SK-N-SH treated with all-trans-retinoic acid at 6 μM for 48 hours (cell line): Measurements from ENCODE around the gene CDK4.
A peak's percentile ranks its signal among the peaks of the same experiment; 100 is the strongest.

Source experiments
- ATAC-seq: fragments of 200-7000 bp; cut with Tn5 transposase; 3 replicates; pipeline ENCODE4 v1.9.1; 2020; ENCODE audit warnings: mild to moderate bottlenecking, moderate library complexity
- ARNTL ChIP-seq: fragments of 450-650 bp; formaldehyde crosslinking; IDR thresholded peaks from 2 replicates; pipeline ENCODE4 v1.5.0; 2020; ENCODE audit warnings: low read depth, mild to moderate bottlenecking, moderate library complexity, borderline replicate concordance
- BACH2 ChIP-seq: fragments of 250-450 bp; sonication (Bioruptor Pico); IDR thresholded peaks from 2 replicates; pipeline ENCODE4 v1.9.0; 2021; ENCODE audit warnings: mild to moderate bottlenecking, borderline replicate concordance
- CSDC2 ChIP-seq: fragments of 250-450 bp; sonication (Bioruptor Pico); IDR thresholded peaks from 2 replicates; pipeline ENCODE4 v1.5.0; 2020; ENCODE audit warnings: mild to moderate bottlenecking, moderate library complexity
- ESRRG ChIP-seq: fragments of 250-450 bp; sonication (Bioruptor Pico); IDR thresholded peaks from 2 replicates; pipeline ENCODE4 v1.6.1; 2021; ENCODE audit warnings: mild to moderate bottlenecking
- GLIS3 ChIP-seq: fragments of 250-450 bp; sonication (Bioruptor Pico); IDR thresholded peaks from 2 replicates; pipeline ENCODE4 v1.5.0; 2020; ENCODE audit warnings: mild to moderate bottlenecking, moderate library complexity
- ISL1 ChIP-seq: fragments of 250-450 bp; sonication (Bioruptor Pico); IDR thresholded peaks from 2 replicates; pipeline ENCODE4 v2.1.2; 2022; ENCODE audit warnings: mild to moderate bottlenecking, moderate library complexity
- PPARA ChIP-seq: fragments of 250-450 bp; sonication (Bioruptor Pico); IDR thresholded peaks from 2 replicates; pipeline ENCODE4 v1.5.0; 2020; ENCODE audit warnings: mild to moderate bottlenecking, borderline replicate concordance
- RARB ChIP-seq: fragments of 250-450 bp; sonication (Bioruptor Pico); IDR thresholded peaks from 2 replicates; pipeline ENCODE4 v1.8.0; 2021; ENCODE audit warnings: mild to moderate bottlenecking, moderate library complexity
- SNAI2 ChIP-seq: fragments of 250-450 bp; sonication (Bioruptor Pico); IDR thresholded peaks from 2 replicates; pipeline ENCODE4 v1.5.0; 2020; ENCODE audit warnings: mild to moderate bottlenecking, moderate library complexity
- TOX ChIP-seq: fragments of 250-450 bp; sonication (Bioruptor Pico); IDR thresholded peaks from 2 replicates; pipeline ENCODE4 v1.8.0; 2021; ENCODE audit warnings: mild to moderate bottlenecking, moderate library complexity, borderline replicate concordance
- ZC3H10 ChIP-seq: fragments of 250-450 bp; sonication (Bioruptor Pico); IDR thresholded peaks from 2 replicates; pipeline ENCODE4 v1.5.1; 2021; ENCODE audit warnings: mild to moderate bottlenecking, moderate library complexity
- ZFP3 ChIP-seq: fragments of 250-450 bp; sonication (Bioruptor Pico); IDR thresholded peaks from 2 replicates; pipeline ENCODE4 v1.5.0; 2020; ENCODE audit warnings: mild to moderate bottlenecking, moderate library complexity
- ZNF565 ChIP-seq: fragments of 450-650 bp; formaldehyde crosslinking; conservative IDR thresholded peaks from 2 replicates; pipeline ENCODE4 v1.5.0; 2020; ENCODE audit warnings: low read depth, mild to moderate bottlenecking, moderate library complexity
- ZNF70 ChIP-seq: fragments of 450-650 bp; formaldehyde crosslinking; IDR thresholded peaks from 2 replicates; pipeline ENCODE4 v1.5.0; 2020; ENCODE audit warnings: mild to moderate bottlenecking, moderate library complexity
- ZNF8 ChIP-seq: fragments of 450-650 bp; formaldehyde crosslinking; IDR thresholded peaks from 2 replicates; pipeline ENCODE4 v1.5.0; 2020; ENCODE audit warnings: mild to moderate bottlenecking, moderate library complexity
- TF ChIP-seq, protein P1 (sequence below): fragments of 250-450 bp; sonication (Bioruptor Pico); IDR thresholded peaks from 2 replicates; pipeline ENCODE4 v1.5.0; 2020; ENCODE audit warnings: mild to moderate bottlenecking, moderate library complexity
- TF ChIP-seq, protein P2 (sequence below): fragments of 250-450 bp; sonication (Bioruptor Pico); IDR thresholded peaks from 2 replicates; pipeline ENCODE4 v1.5.1; 2020; ENCODE audit warnings: low read depth, mild to moderate bottlenecking, moderate library complexity
- TF ChIP-seq, protein P3 (sequence below): fragments of 250-450 bp; sonication (Bioruptor Pico); IDR thresholded peaks from 2 replicates; pipeline ENCODE4 v1.5.1; 2021; ENCODE audit warnings: mild to moderate bottlenecking, moderate library complexity
- TF ChIP-seq, protein P4 (sequence below): fragments of 250-450 bp; sonication (Bioruptor Pico); IDR thresholded peaks from 2 replicates; pipeline ENCODE4 v1.8.0; 2020; ENCODE audit warnings: mild to moderate bottlenecking, moderate library complexity, borderline replicate concordance

Gene CDK4

DNA sequence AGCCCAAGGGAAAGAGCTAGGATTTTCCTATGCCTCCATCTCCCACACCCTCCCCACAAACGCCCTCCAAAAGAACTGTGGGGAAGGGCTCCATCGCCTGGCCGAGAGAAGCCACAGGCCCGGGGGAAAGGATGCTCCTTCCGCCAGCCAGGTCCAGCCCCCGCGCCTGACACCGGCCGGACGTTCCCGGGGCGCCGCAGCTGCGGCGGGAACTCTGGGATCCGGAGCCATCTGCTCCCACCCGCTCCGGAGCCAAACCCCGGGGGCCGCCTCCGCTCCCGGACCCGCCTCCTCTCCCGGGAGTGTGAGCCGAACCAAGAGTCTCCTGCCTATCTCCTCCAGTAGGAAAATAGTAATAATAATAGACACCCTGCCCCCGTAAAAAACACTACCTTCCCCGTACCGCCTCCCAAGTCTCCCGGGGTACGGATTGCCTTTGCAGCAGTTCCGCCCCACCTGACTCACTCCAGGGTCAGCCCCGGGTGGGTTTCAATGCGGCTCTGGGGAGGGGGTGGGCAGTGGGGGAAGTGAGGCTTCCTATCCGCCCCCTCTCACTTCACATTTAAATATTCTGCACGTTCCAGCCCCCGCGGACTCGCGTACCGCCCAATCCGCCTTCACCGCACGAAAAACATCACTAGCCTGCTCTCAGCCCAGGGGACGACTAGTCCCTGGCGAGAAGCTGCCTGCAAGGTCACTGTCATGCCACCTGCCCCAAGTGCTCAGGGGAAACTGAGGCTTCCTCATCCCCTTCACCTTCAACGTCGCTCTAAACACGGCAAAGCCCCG, 16.0 kb downstream of the CDK4 start:
- ATAC-seq: peak; percentile 78
- TF ChIP-seq BACH2 (CRISPR knock-in tag): no peak
- no peak for TF ChIP-seq ZNF8 (CRISPR knock-in tag)
- TF ChIP-seq, protein P1, sequence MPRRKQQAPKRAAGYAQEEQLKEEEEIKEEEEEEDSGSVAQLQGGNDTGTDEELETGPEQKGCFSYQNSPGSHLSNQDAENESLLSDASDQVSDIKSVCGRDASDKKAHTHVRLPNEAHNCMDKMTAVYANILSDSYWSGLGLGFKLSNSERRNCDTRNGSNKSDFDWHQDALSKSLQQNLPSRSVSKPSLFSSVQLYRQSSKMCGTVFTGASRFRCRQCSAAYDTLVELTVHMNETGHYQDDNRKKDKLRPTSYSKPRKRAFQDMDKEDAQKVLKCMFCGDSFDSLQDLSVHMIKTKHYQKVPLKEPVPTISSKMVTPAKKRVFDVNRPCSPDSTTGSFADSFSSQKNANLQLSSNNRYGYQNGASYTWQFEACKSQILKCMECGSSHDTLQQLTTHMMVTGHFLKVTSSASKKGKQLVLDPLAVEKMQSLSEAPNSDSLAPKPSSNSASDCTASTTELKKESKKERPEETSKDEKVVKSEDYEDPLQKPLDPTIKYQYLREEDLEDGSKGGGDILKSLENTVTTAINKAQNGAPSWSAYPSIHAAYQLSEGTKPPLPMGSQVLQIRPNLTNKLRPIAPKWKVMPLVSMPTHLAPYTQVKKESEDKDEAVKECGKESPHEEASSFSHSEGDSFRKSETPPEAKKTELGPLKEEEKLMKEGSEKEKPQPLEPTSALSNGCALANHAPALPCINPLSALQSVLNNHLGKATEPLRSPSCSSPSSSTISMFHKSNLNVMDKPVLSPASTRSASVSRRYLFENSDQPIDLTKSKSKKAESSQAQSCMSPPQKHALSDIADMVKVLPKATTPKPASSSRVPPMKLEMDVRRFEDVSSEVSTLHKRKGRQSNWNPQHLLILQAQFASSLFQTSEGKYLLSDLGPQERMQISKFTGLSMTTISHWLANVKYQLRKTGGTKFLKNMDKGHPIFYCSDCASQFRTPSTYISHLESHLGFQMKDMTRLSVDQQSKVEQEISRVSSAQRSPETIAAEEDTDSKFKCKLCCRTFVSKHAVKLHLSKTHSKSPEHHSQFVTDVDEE (CRISPR knock-in tag): no peak
- TF ChIP-seq SNAI2 (CRISPR knock-in tag): no peak
- TF ChIP-seq ZNF70: no peak
- no peak for TF ChIP-seq TOX
- no peak for TF ChIP-seq CSDC2 (CRISPR knock-in tag)
- TF ChIP-seq, protein P2, sequence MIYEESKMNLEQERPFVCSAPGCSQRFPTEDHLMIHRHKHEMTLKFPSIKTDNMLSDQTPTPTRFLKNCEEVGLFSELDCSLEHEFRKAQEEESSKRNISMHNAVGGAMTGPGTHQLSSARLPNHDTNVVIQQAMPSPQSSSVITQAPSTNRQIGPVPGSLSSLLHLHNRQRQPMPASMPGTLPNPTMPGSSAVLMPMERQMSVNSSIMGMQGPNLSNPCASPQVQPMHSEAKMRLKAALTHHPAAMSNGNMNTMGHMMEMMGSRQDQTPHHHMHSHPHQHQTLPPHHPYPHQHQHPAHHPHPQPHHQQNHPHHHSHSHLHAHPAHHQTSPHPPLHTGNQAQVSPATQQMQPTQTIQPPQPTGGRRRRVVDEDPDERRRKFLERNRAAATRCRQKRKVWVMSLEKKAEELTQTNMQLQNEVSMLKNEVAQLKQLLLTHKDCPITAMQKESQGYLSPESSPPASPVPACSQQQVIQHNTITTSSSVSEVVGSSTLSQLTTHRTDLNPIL: no peak
- no peak for TF ChIP-seq RARB
- TF ChIP-seq, all 23 proteins: peak for 0

DNA sequence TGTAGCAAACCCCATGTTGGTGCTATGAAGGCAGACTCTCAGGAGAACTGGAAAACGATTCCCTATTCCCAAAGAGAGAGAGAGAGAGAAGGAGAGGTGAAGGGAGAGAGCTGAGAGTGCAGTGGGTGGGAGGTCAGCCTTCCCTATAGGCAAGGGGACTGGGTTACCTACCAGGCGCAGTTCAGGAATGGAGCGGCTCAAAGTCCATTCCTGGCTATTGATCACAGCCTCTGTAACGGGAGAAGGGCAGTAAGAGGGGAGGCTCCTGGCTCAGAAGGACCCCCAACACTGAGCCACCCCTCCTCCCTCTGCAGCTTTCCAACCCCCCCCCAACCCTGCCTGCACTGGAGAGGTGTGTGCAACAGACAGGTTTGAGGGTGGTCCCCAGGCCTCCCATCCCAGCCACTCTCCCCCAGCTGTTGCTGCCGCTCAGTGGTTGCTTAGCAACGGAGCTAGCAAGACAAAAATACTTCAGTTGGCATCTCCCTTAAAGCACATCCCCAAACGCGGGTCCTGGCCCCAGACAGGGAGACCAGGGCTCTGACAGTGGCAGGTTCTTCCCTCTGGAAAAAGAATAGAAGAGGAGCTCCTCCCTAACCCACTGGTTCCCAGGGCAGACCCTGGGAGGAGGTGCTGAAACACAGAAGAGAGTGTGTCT, 16.8 kb downstream of the CDK4 start:
- ATAC-seq: no peak; the same call in 1 of the 3 replicates
- no peak for TF ChIP-seq TOX

DNA sequence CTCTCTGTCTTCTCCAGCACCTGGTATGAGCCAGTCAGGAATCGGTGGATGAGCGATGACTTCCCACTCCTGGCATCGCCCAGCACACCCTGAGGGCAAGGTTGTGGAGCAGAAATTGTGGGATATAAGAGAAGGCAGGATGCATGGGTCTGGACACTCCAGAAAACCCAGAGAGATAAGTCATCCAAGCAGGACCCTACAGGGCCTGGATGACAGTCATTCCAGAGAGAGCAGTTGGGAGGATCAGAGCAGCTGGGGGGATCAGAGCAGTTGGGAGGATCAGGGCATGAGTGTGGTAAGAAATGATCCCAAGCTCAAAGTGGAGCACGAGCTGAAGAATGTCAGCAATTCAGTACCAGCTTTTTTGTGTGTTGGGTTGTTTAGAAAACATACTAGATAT, 17.5 kb downstream of the CDK4 start:
- TF ChIP-seq PPARA (CRISPR knock-in tag) (no peak), SNAI2 (CRISPR knock-in tag) (no peak), ESRRG (no peak), ARNTL (CRISPR knock-in tag) (no peak), GLIS3 (CRISPR knock-in tag) (no peak), ZNF565 (no peak)
- ATAC-seq: no peak

DNA sequence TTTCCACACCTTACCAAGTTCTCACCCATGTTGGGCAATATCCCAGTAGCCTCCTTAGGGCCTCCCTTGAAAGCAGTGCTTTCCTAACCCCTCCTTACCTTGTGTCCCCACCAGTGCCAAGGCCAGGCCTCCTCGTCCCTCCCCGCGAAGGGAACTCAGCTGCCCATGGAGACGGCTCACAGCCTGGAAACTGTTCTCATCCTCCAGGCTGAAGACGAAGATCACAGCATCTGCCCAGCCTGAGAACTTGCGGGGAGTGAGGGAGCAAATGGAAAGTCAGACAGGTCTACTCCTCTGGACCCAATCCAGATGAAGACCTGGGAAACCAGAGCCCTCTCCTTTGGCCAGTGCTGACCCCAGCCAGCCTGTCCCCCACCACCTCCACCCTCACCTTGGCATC, 18.2 kb downstream of the CDK4 start:
- ATAC-seq: no peak
- no peak for TF ChIP-seq ARNTL (CRISPR knock-in tag)
- TF ChIP-seq ESRRG: no peak
- TF ChIP-seq, protein P3, sequence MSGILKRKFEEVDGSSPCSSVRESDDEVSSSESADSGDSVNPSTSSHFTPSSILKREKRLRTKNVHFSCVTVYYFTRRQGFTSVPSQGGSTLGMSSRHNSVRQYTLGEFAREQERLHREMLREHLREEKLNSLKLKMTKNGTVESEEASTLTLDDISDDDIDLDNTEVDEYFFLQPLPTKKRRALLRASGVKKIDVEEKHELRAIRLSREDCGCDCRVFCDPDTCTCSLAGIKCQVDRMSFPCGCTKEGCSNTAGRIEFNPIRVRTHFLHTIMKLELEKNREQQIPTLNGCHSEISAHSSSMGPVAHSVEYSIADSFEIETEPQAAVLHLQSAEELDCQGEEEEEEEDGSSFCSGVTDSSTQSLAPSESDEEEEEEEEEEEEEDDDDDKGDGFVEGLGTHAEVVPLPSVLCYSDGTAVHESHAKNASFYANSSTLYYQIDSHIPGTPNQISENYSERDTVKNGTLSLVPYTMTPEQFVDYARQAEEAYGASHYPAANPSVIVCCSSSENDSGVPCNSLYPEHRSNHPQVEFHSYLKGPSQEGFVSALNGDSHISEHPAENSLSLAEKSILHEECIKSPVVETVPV: no peak
- TF ChIP-seq, protein P2: no peak
- TF ChIP-seq, protein P4, sequence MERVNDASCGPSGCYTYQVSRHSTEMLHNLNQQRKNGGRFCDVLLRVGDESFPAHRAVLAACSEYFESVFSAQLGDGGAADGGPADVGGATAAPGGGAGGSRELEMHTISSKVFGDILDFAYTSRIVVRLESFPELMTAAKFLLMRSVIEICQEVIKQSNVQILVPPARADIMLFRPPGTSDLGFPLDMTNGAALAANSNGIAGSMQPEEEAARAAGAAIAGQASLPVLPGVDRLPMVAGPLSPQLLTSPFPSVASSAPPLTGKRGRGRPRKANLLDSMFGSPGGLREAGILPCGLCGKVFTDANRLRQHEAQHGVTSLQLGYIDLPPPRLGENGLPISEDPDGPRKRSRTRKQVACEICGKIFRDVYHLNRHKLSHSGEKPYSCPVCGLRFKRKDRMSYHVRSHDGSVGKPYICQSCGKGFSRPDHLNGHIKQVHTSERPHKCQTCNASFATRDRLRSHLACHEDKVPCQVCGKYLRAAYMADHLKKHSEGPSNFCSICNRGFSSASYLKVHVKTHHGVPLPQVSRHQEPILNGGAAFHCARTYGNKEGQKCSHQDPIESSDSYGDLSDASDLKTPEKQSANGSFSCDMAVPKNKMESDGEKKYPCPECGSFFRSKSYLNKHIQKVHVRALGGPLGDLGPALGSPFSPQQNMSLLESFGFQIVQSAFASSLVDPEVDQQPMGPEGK (CRISPR knock-in tag): no peak
- TF ChIP-seq ZFP3 (CRISPR knock-in tag): no peak
- TF ChIP-seq, protein P1 (CRISPR knock-in tag): no peak
- no peak for TF ChIP-seq ZNF565
- no peak for TF ChIP-seq ZC3H10 (CRISPR knock-in tag)
- TF ChIP-seq RARB: no peak
- no peak for TF ChIP-seq CSDC2 (CRISPR knock-in tag)
- no peak for TF ChIP-seq BACH2 (CRISPR knock-in tag)
- no peak for TF ChIP-seq ISL1
- no peak for TF ChIP-seq SNAI2 (CRISPR knock-in tag)
